Amniotic epithelial cell (primary cell): ENCODE data around the gene CCDC85C.
"Not testable (repeated sequence)": the region's sequence is repeated elsewhere in the genome, so short reads cannot be mapped to it uniquely, and the experiment has no call there.

ENCODE experiments used
- DNase-seq: peaks from one replicate; pipeline ENCODE4 v3.0.0-alpha.2; 2010; ENCODE audit warnings: low read depth

CCDC85C gene

GRCh38 chr14:99603471-99604277 lies at the start of gene CCDC85C:
TSS of gene CCDC85C (minus strand) at chr14:99604207. CDS start at chr14:99603959, 248 bp downstream.
- DNase-seq, result peak; percentile 35

- no peak for DNase-seq
These were observed 48.1 kb upstream of the CCDC85C start for GRCh38 chr14:99651953-99652746.

GRCh38 chr14:99650189-99650588 lies 46.2 kb upstream of the CCDC85C start:
- DNase-seq, result no peak

DNA sequence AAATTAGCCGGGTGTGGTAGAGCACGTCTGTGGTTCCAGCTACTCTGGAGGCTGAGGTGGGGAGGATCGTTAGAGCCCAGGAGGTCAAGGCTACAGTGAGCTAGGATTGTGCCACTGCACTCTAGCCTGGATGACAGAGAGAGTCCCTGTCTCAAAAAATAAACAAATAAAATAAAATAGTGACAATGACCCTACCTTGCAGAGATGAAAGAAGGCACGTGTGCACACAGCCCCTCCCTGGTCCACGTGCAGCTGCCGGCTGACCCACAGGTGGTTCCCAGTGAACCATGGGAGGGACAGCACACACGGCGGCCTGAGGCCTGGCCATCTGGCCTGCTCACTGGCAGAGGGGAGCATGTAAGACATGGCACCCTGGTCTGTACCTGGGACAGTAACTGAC lies 45.6 kb upstream of the CCDC85C start:
- DNase-seq, result no peak

GRCh38 chr14:99649219-99649618 lies 45.2 kb upstream of the CCDC85C start:
- DNase-seq, result peak; percentile 67

DNA sequence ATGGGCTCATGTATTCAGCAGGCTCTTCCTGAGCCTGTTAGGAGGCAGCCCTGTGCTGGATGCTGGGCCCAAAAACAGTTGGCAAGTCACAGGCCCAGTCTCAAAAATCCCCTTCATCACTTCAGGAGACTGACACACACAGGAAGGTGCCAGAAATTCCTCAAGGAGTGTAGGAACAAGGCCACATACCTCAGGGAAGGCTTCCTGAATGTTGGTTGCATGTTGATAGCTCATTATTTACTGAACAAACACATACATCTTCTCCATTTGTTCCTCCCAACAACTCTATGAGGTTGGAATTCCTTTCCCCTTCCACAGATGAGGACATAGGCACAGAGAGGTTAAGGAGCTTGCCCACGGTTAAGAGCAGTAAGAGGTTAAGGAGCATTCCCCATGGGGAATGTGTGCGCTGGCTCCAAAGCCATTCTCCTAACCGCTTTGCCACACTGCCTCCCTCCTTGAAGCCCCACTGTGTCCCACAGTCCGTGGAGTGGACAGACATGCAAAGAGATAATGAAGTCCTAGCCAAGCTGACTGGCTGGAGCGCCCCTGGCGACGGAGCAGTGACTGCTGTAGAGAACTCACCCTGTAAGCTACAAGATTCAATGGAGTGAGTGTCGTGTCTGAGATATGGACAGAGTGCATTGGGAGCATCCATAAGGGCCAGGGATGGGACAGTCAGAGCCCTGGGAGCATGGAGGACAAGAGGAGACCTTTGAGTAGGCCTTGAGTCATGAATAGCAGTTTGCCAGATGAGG lies 44.2 kb upstream of the CCDC85C start:
- no peak for DNase-seq

DNA sequence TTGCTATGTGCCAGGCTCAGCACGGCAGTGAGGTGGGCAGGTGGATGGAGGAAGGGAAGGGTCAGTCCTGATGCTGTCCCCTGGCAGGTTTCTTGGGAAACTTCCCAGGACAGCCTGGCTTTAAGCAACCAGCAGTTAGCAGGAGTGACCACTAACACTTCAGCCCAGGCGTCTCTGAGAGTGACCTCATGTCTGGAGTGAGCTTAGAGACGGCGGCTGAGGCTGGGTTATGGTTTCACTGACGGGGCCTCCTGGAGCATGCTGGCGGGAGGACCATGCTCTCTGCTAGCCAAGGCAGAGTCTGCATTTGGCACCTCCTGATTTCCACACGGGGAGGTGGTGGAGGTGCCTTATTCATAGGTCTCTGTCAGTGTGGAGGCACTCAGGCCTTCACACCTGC lies 43.4 kb upstream of the CCDC85C start:
- DNase-seq, result peak; percentile 39

DNA sequence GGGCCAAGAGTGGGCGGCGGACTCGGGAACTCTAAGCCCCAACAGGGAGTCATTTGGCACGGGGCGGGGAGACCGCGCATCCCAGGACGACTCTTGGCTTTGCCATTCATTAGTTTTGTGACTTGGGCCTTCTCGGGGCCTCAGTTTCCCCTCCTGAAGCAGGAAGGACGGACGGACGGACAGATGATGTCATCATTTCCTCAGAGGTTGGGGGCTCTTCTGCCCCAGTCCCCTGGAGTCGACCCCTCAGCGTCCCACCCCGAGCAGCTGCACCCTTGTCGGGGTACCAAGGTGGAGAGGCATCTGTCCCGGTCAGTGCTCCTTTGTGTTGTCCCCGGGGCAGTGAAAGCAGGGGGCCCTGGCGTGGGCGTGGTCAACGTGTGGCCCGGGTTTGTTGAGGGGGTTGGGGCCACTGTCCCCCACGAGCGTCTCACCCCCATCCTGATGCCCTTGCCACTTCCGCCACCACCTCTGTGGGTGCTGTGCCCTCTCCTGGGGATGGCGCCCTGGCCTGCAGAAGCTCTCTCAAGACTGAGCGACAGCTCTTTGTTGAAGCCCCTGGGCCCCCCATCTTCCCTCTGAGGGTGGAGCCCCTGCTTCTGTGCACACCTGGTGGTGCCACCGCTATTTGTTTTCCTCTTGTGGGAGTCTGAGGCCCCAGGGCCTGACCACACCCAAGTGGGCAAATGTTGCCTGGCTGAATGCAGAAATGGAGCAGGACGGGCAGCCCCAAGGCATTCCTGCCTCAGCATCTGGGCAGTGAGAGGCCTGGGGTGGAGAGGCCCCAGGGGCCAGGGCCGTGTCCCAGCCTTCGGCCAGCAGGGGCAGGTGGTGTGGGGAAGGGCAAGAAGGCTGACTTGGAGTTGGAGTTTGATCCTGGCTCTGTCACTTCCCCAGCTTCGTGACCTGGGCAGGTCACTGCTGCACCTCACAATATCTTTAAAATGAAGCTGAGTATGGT lies 41.8 kb upstream of the CCDC85C start:
- no peak for DNase-seq

DNA sequence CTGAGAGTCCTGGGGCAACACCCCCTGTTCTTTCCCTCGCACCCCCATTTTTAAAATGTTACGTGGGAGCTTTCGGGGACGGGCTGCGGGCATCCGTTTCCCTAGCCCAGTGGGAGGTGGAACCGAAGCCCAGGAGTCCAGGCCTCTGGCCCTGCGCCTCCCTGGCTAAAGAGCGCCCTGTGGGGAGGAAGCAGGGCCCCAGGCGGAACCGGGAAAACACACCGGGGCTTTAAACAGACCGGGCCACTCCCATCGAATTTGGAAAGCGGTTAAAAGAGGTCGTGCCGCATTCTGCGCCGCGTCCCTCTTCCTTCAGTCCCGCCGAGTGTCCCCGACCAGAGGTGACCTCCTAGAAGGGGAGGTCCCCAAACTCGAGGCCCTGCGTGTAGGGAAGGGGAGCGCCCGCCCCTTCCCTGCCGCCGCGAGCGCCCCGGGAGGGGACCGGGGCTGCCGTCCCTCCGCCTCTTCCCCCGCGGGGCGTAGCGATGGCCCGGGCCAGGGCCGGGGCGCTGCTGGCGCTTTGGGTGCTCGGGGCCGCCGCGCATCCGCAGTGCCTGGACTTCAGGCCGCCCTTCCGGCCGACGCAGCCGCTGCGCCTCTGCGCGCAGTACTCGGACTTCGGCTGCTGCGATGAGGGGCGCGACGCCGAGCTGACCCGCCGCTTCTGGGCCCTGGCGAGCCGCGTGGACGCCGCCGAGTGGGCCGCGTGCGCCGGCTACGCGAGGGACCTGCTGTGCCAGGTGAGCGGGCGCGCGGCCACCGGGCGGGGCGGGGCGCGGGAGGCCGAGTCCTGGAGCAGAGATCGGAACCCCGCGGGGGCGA lies 40.9 kb upstream of the CCDC85C start, which contains the start of gene HHIPL1:
Gene HHIPL1 (plus strand): TSS at position 407 of the 822 bp plus-strand sequence. CDS start 79 bp downstream, at position 486.
- peak; percentile 23 for DNase-seq

DNA sequence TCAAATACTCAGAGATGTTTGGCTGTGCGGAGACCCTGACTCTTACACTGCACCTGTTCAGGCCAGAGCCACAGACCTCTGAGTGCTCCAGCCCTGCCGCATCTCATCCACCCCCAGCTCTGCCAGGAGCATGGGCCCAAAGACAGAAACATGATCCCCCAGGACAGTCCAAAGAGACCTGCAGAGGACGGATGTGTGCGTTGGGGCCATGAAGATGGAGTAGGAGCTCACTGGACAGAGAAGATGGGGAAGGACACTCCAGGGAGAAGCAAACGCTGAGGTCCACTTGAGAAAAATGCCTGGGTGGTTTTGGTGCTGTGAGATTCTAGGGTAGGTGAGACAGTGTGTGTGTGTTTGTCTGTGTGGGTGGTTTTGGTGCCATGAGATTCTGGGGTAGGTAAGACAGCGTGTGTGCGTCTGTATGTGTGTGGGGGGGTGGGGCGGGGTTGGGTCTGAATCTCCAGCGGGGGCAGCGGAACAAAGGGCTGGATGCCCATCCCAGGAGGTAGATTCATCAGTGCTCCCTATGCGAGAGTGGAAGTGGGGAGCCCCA lies 40.1 kb upstream of the CCDC85C start:
- no peak for DNase-seq

DNA sequence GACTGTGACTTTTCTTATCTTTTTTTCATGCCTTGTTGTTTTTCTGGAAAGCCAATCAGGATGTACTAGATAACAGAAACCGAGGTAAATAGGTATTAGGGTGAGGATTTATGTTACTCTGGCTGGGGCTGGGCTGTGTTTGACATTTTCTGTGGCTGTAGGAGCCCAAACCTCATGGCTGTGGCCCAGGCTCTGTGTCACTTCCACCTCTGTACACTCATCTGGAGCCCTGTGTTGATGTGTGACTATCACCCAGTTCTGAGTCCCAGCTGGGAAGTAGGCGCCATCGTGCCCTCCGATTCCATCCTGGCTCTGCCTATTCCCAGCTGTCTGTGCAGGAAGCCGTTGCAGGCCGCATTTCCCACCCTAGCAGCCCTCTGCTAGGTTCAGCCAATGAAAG lies 39.3 kb upstream of the CCDC85C start:
- DNase-seq, result no peak

DNA sequence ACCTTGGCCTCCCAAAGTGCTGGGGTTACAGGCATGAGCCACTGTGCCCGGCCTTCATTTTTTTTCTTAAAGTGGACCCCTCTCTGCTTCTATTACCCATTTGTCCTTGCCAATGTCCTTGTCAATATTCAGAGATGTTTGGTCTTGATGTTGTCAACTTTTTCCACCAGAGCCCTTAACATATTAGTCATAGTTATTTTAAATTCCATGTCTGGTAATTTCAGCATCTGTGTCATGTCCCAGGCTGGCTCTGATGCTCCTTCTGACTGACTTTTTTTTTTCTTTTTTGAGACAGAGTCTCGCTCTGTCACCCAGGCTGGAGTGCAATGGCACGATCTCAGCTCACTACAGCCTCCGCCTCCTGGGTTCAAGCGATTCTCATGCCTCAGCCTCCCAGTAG lies 38.8 kb upstream of the CCDC85C start:
- DNase-seq, result not testable (repeated sequence)

DNA sequence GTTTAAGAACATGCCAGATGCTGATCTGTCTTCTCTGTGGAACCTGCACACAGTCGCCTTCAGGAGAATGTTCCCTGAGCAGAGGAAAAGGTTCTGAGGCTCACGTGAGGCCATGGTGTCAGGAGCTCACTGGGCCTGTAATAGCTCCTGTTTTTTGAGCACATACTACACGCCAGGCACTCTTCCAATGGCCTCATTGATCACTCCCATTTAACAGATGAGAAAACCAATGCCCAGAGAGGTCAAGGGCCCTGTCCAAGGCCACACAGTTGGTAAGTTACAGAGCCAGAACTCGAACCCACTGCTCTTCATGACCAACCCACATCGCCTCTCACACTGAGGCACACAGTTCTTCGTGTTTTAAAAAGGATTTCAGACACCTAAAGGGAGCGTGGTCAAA lies 33.6 kb upstream of the CCDC85C start:
- DNase-seq, result no peak

DNA sequence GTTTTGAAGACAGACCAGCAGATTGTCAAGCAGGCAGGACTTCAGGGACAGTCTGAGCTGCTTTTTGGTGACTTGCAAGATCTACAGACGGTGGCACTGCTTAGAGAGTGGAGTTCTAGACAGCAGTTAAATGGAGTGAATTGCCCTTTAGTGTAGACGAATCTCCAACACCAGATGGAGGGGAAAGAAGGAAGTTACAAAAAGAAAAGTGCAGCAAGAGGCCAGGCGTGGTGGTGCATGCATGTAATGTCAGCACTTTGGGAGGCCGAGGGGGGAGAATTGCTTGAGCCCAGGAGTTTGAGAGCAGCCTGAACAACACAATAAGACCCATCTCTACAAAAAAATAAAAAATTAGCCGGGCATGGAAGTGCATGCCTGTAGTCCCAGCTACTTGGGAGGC lies 32.5 kb upstream of the CCDC85C start:
- DNase-seq, result no peak

- no peak for DNase-seq
These were observed 31.1 kb upstream of the CCDC85C start for GRCh38 chr14:99635116-99635515.

- DNase-seq, result no peak
These were observed 30.4 kb upstream of the CCDC85C start for GRCh38 chr14:99634443-99634842.

GRCh38 chr14:99633918-99634317 lies 29.9 kb upstream of the CCDC85C start:
- no peak for DNase-seq

- no peak for DNase-seq
These were observed 29.1 kb upstream of the CCDC85C start for GRCh38 chr14:99633141-99633540.

- no peak for DNase-seq
These were observed 28.5 kb upstream of the CCDC85C start for GRCh38 chr14:99632410-99633035.

DNA sequence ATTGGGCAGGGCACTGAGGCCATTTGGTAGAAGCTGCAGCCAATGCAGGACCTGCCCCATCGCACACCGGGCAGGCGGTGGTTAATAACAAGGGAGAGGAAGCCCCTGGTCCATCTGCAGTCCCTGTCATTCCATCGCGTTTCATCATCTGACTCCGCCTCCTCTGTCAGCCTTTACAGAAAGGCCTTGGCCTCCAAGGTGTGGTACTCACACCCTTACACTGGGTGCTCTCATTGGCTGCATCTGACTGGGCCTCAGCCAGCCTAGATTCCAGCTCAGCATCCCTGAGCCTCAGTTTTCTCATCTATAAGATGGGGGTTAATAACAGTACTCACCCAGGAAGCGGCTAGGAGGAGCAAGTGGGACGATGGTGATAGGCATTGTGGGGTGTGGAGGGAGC lies 26.2 kb upstream of the CCDC85C start:
- DNase-seq, result no peak
